HepG2 (cell line): ENCODE measurements around the gene LPO. TPM values are rescaled to one million over a fixed set of nuclear protein-coding genes. Genes with fewer than 3 reads are reported as not detected.

Experiments
- ATAD3A ChIP-seq: sonication (generic); formaldehyde crosslinking; IDR thresholded peaks from 2 replicates; pipeline ENCODE4 v1.4.0; 2020; ENCODE audit warnings: missing genetic modification reagents
- CENPT ChIP-seq: sonication (generic); formaldehyde crosslinking; IDR thresholded peaks from 2 replicates; pipeline ENCODE4 v1.8.0; 2022; ENCODE audit warnings: low read depth, mild to moderate bottlenecking, moderate library complexity, missing genetic modification reagents
- LRRFIP1 ChIP-seq: sonication (generic); formaldehyde crosslinking; conservative IDR thresholded peaks from 2 replicates; pipeline ENCODE4 v1.4.0; 2020; ENCODE audit warnings: missing genetic modification reagents
- MXI1 ChIP-seq: IDR thresholded peaks from 3 replicates; pipeline ENCODE4 v1.6.1; 2012; ENCODE audit warnings: low read depth, low read length, inconsistent platforms, borderline replicate concordance
- PATZ1 ChIP-seq: sonication (generic); formaldehyde crosslinking; IDR thresholded peaks from 2 replicates; pipeline ENCODE4 v1.4.0; 2020; ENCODE audit warnings: missing genetic modification reagents
- SETDB1 ChIP-seq: sonication (generic); formaldehyde crosslinking; IDR thresholded peaks from 2 replicates; pipeline ENCODE4 v1.5.1; 2020; ENCODE audit warnings: missing genetic modification reagents, mild to moderate bottlenecking, borderline replicate concordance
- ZFP36L1 ChIP-seq: sonication (generic); formaldehyde crosslinking; IDR thresholded peaks from 2 replicates; pipeline ENCODE4 v1.8.0; 2022; ENCODE audit warnings: mild to moderate bottlenecking, missing genetic modification reagents, moderate library complexity
- ZFP62 ChIP-seq: sonication (generic); formaldehyde crosslinking; IDR thresholded peaks from 2 replicates; pipeline ENCODE4 v1.4.0; 2020; ENCODE audit warnings: missing genetic modification reagents
- polyA plus RNA-seq, 8 experiments: library from polyadenylated mRNA; depleted of rRNA in 3 of 8; stranded (reverse) in 7 of 8; unstranded in 1 of 8; fragments of >200 nt; fragmentation: Illumina TruSeq in 4 of 8; extraction: Trizol in 4 of 8; gene quantifications; 2 replicates each; pipeline versions ENCODE4 v1.2.1 to v1.2.3, GENCODE V29; 2011 to 2016; ENCODE audit warnings: low read depth in 4 of 8, missing spikeins in 1 of 8, mixed read lengths in 1 of 8; ENCODE audit not compliant: insufficient read depth in 1 of 8
- total RNA-seq, 5 experiments: library from RNA; depleted of rRNA; stranded (reverse); fragments of >200 nt; fragmentation: Illumina TruSeq; extraction: Trizol; gene quantifications; 2 replicates each; pipeline ENCODE4 v1.2.3, GENCODE V29; 2016; ENCODE audit warnings: low read depth in 1 of 5
- TF ChIP-seq, protein P1 (sequence below): IDR thresholded peaks from 2 replicates; pipeline ENCODE4 v1.6.1; 2016; ENCODE audit warnings: missing compliant biosample characterization, missing genetic modification reagents, borderline replicate concordance
- TF ChIP-seq, protein P2 (sequence below): sonication (generic); formaldehyde crosslinking; IDR thresholded peaks from 2 replicates; pipeline ENCODE4 v1.4.0; 2020; ENCODE audit warnings: missing genetic modification reagents, borderline replicate concordance
- TF ChIP-seq, protein P3 (sequence below): sonication (generic); formaldehyde crosslinking; IDR thresholded peaks from 2 replicates; pipeline ENCODE4 v1.4.0; 2020; ENCODE audit warnings: missing genetic modification reagents
- TF ChIP-seq, protein P4 (sequence below): sonication (generic); formaldehyde crosslinking; IDR thresholded peaks from 2 replicates; pipeline ENCODE4 v1.8.0; 2023; ENCODE audit warnings: mild to moderate bottlenecking, missing genetic modification reagents

Gene LPO
- total and polyA plus RNA-seq, 2 of the 13 experiments (the other 11 are each of a cell fraction or from before 2014, with no cell fraction given) = not detected

DNA sequence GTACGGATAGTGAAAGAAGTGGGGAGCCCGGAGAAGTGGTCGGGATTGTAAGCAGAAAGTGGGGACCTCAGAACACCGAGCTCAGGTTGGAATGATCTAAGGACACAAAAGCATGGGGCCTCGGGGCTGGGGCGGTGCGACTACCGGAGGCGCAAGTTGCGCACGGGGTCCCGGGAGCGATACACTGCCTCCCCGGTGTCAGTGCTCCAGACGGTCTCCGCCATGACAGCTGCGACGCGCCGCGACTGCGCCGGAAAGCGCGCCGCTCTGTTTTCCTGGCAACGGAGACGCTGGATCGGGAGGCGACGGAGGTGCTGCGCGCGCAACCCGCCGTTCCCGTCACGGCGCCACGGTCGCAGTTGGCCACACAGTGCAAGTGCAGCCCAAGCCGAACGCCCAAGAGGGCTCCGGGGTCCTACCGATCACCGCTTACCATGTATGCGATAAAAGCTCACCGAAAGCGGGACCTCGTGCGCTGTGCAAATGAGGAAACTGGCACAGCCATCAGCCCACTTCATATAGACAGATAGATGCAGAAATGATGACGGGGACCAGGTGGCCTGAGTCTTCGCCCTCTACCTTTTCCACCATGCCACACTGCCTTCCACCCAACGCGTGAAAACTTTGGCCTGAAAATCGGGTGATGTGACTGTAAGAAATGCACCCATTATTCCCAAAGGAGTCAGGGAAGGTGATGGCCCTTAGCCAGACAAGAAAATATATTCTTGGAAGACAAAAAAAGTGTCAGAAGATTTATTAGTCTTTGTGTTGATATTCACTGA is 19.2 kb upstream of the LPO start, which contains the start of gene MKS1 (continued):
- TF ChIP-seq SETDB1 (CRISPR knock-in tag) = no peak; the same call in 1 of the 2 replicates
- TF ChIP-seq, protein P1, sequence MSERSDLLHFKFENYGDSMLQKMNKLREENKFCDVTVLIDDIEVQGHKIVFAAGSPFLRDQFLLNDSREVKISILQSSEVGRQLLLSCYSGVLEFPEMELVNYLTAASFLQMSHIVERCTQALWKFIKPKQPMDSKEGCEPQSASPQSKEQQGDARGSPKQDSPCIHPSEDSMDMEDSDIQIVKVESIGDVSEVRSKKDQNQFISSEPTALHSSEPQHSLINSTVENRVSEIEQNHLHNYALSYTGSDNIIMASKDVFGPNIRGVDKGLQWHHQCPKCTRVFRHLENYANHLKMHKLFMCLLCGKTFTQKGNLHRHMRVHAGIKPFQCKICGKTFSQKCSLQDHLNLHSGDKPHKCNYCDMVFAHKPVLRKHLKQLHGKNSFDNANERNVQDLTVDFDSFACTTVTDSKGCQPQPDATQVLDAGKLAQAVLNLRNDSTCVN = peak; percentile 73
- no peak for TF ChIP-seq LRRFIP1 (CRISPR knock-in tag)
- no peak for TF ChIP-seq PATZ1 (CRISPR knock-in tag)
- peak; percentile 97; the same call in 2 of the 3 replicates for TF ChIP-seq MXI1
- TF ChIP-seq, protein P2, sequence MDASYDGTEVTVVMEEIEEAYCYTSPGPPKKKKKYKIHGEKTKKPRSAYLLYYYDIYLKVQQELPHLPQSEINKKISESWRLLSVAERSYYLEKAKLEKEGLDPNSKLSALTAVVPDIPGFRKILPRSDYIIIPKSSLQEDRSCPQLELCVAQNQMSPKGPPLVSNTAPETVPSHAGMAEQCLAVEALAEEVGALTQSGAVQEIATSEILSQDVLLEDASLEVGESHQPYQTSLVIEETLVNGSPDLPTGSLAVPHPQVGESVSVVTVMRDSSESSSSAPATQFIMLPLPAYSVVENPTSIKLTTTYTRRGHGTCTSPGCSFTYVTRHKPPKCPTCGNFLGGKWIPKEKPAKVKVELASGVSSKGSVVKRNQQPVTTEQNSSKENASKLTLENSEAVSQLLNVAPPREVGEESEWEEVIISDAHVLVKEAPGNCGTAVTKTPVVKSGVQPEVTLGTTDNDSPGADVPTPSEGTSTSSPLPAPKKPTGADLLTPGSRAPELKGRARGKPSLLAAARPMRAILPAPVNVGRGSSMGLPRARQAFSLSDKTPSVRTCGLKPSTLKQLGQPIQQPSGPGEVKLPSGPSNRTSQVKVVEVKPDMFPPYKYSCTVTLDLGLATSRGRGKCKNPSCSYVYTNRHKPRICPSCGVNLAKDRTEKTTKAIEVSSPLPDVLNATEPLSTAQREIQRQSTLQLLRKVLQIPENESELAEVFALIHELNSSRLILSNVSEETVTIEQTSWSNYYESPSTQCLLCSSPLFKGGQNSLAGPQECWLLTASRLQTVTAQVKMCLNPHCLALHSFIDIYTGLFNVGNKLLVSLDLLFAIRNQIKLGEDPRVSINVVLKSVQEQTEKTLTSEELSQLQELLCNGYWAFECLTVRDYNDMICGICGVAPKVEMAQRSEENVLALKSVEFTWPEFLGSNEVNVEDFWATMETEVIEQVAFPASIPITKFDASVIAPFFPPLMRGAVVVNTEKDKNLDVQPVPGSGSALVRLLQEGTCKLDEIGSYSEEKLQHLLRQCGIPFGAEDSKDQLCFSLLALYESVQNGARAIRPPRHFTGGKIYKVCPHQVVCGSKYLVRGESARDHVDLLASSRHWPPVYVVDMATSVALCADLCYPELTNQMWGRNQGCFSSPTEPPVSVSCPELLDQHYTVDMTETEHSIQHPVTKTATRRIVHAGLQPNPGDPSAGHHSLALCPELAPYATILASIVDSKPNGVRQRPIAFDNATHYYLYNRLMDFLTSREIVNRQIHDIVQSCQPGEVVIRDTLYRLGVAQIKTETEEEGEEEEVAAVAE (CRISPR knock-in tag) = peak; percentile 75; the same call in 1 of the 2 replicates
- TF ChIP-seq CENPT (CRISPR knock-in tag) = 0 out of 2 replicates have a peak, but pooled peaks have one; percentile 45
- peak; percentile 75; the same call in 1 of the 2 replicates for TF ChIP-seq ZFP36L1 (CRISPR knock-in tag)
- TF ChIP-seq ZFP62 (CRISPR knock-in tag) = no peak
- no peak for TF ChIP-seq ATAD3A (CRISPR knock-in tag)
- TF ChIP-seq, protein P3, sequence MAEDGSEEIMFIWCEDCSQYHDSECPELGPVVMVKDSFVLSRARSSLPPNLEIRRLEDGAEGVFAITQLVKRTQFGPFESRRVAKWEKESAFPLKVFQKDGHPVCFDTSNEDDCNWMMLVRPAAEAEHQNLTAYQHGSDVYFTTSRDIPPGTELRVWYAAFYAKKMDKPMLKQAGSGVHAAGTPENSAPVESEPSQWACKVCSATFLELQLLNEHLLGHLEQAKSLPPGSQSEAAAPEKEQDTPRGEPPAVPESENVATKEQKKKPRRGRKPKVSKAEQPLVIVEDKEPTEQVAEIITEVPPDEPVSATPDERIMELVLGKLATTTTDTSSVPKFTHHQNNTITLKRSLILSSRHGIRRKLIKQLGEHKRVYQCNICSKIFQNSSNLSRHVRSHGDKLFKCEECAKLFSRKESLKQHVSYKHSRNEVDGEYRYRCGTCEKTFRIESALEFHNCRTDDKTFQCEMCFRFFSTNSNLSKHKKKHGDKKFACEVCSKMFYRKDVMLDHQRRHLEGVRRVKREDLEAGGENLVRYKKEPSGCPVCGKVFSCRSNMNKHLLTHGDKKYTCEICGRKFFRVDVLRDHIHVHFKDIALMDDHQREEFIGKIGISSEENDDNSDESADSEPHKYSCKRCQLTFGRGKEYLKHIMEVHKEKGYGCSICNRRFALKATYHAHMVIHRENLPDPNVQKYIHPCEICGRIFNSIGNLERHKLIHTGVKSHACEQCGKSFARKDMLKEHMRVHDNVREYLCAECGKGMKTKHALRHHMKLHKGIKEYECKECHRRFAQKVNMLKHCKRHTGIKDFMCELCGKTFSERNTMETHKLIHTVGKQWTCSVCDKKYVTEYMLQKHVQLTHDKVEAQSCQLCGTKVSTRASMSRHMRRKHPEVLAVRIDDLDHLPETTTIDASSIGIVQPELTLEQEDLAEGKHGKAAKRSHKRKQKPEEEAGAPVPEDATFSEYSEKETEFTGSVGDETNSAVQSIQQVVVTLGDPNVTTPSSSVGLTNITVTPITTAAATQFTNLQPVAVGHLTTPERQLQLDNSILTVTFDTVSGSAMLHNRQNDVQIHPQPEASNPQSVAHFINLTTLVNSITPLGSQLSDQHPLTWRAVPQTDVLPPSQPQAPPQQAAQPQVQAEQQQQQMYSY (CRISPR knock-in tag) = peak; percentile 48
- TF ChIP-seq, protein P4, sequence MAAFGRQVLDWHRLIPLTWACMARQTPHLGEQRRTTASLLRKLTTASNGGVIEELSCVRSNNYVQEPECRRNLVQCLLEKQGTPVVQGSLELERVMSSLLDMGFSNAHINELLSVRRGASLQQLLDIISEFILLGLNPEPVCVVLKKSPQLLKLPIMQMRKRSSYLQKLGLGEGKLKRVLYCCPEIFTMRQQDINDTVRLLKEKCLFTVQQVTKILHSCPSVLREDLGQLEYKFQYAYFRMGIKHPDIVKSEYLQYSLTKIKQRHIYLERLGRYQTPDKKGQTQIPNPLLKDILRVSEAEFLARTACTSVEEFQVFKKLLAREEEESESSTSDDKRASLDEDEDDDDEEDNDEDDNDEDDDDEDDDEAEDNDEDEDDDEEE = peak; percentile 88; the same call in 1 of the 2 replicates
